ENCODE data around the gene SPOCK2. TPM values are rescaled to one million over a fixed set of nuclear protein-coding genes. Genes with fewer than 3 reads are reported as not detected.
"Not testable (repeated sequence)": the region's sequence is repeated elsewhere in the genome, so short reads cannot be mapped to it uniquely, and the experiment has no call there.

The SPOCK2 gene
- total RNA-seq = 100 to 1,000 TPM in 1 of 2 experiments, 10 to 100 TPM in 1; 51.9 to 127 TPM

DNA sequence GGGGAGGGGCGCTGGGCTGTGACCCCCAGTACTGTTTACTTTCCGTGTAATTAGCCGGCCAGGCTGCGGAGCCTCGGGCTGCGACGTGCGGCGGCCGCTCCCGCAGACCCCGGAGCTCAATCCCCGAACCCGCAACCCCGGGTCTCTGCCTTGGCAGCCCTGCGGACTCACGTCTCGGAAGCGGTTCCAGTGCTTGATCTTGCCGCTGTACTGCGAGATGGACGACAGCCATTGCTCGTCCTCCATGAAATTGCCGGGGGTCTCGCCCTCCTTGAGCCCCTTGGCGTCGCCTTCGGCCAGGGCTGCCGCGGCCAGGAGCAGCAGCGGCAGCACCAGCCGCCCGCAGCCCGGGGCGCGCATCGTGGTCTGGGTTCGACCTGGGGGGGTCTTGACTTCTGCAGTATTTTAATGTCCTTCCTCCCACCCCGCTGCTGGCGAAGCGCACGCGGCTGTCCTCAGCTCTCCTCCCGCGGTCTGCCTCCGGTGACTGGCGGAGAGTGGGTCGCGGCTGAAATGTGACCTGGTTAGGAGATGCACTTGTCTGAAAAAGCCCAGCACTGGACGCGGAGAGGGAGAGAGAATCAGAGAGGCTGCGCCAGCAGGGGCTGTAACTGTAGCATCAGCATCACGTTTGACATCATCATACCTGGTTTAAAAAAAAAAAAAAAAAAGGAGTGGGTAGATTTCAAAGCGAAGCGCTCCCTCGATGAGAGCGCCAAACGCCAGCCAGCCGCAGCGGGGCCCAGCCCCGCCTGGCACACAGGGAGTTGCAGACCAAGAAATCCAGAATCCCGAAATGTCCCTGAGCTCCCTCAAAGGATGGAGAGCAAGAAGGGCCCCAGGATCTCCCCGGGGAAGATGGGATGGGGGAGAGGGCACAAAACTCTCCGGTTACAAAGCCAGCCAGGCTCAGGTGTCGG, at the start of gene SPOCK2:
TSS of gene SPOCK2 (minus strand) at position 583 of the 920 bp plus-strand sequence. CDS start at position 360, 223 bp downstream.
- peak within 1 kb of the TSS; percentile 94 for H3K4me3 Mint-ChIP-seq
- H3K27me3 Mint-ChIP-seq = no peaks in the 10 kb centered on the region
- CTCF ChIA-PET = interaction anchor here (0.7 to 4.9 kb wide), 16 partner anchors 8 to 267 kb away, joined by 3 to 25 read pairs (median 4); partner anchors contain the start of gene DNAJB12
- peaks cover 20% of the 10 kb centered on the region for H3K36me3 Mint-ChIP-seq
- H3K4me1 Mint-ChIP-seq = peaks cover 57% of the 10 kb centered on the region
- DNase-seq (peak; percentile 76), ATAC-seq (peak; percentile 60)
- peak within 1 kb of the TSS; percentile 98 for H3K27ac Mint-ChIP-seq
- no peaks in the 10 kb centered on the region for H3K9me3 Mint-ChIP-seq (ENCODE audit: low read depth)

DNA sequence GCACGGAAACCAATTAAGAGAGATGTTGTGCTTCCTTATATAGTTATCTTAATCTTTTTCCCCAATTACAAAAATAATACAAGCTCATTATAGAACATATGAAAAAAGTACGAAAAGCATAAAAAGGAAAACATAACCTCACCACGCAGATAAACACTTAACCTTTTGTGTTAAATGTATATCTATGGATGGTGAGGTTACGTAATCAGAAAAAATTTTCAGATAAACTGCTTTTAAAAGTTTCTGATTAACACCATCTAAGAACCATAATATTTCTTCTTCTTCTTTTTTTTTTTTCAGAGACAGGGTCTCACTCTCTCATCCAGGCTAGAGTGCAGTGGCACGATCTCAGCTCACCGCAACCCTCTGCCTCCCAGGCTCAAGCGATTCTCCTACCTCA, 49.2 kb upstream of the SPOCK2 start:
- DNase-seq (no peak), ATAC-seq (no peak)
- no peak overlapping the region for H3K4me3 Mint-ChIP-seq
- H3K4me1 Mint-ChIP-seq = peaks cover 31% of the 10 kb centered on the region
- no peaks in the 10 kb centered on the region for H3K27me3 Mint-ChIP-seq
- H3K9me3 Mint-ChIP-seq (ENCODE audit: low read depth) = no peaks in the 10 kb centered on the region
- CTCF ChIA-PET = interaction anchor here (0.7 to 1.0 kb wide), 2 partner anchors 27 to 140 kb away, joined by 3 read pairs; no protein-coding TSS in a partner anchor
- no peak overlapping the region for H3K27ac Mint-ChIP-seq
- peaks cover 17% of the 10 kb centered on the region for H3K36me3 Mint-ChIP-seq

GRCh38 chr10:72136225-72136624, 47.9 kb upstream of the SPOCK2 start:
- H3K9me3 Mint-ChIP-seq (ENCODE audit: low read depth); H3K27me3 Mint-ChIP-seq; DNase-seq; ATAC-seq; H3K4me3 Mint-ChIP-seq; H3K27ac Mint-ChIP-seq: not testable (repeated sequence)
- CTCF ChIA-PET = interaction anchor here (1.0 to 1.4 kb wide), 4 partner anchors 12 to 47 kb away, joined by 3 to 4 read pairs (median 3); no protein-coding TSS in a partner anchor
- Mint-ChIP-seq H3K4me1 (peaks cover 36% of the 10 kb centered on the region), H3K36me3 (peaks cover 19% of the 10 kb centered on the region)

DNA sequence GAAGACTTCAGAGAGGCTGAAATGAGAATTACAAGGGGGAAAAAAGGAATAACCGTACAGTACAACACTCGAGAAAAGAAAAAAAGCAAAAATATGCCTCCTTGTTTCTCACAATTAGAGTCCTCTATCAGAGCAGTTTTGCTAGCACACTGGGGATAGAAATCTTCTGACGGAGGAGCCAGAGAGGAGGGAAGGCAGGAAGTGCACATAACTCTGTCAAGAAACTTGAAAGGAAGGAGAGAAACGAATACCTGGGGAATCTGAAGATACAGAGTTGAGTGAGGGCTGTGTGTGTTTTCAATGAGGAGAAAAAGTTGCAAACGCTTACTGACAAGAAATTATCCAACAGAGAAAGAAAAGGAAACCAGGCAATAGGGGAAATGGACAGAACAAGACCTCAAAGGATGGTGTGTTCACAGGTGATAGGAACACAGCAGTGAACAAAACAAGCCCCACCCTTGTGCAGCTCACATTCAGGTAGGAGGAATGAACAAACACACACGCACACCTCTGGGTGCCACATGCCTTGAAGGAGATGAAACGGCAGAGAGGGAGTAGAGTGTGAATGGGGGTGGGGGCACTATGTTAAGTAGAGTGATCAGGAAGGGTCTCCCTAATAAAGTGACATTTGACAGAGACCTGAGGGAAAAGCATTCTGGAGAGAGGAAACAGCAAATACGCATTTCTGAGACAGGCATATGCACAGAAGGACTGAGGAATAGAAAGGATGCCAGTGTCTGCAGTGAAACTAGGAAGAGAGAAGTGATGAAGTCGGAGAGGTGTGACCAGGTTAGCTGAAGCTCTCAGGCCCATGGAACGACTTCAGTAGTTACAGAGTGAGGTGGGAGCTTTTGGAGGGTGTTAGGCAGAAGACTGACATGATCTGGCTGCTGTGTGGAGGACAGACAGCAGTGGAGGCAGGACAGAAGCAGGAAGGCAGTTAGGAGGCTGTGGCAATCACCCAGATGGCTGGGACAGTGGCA, 46.7 kb upstream of the SPOCK2 start:
- peaks cover 19% of the 10 kb centered on the region for H3K36me3 Mint-ChIP-seq
- no peak overlapping the region for H3K4me3 Mint-ChIP-seq
- H3K4me1 Mint-ChIP-seq = peaks cover 35% of the 10 kb centered on the region
- no peaks in the 10 kb centered on the region for H3K27me3 Mint-ChIP-seq
- DNase-seq (no peak), ATAC-seq (no peak)
- no peaks in the 10 kb centered on the region for H3K9me3 Mint-ChIP-seq (ENCODE audit: low read depth)
- CTCF ChIA-PET = interaction anchor here (1.4 to 5.3 kb wide), 2 partner anchors 13 to 201 kb away, joined by 4 to 59 read pairs; no protein-coding TSS in a partner anchor
- H3K27ac Mint-ChIP-seq = peak overlapping the region; percentile 26

GRCh38 chr10:72133517-72133916, 45.2 kb upstream of the SPOCK2 start:
- Mint-ChIP-seq H3K27ac (peak overlapping the region; percentile 40), H3K27me3 (no peaks in the 10 kb centered on the region), H3K9me3 (ENCODE audit: low read depth) (no peaks in the 10 kb centered on the region), H3K4me1 (peaks cover 37% of the 10 kb centered on the region), H3K4me3 (no peak overlapping the region), H3K36me3 (peaks cover 21% of the 10 kb centered on the region)
- CTCF ChIA-PET = interaction anchor here (0.6 to 5.3 kb wide), 7 partner anchors 17 to 203 kb away, joined by 3 to 59 read pairs (median 4); partner anchors contain the start of gene DDIT4
- DNase-seq = no peak
- ATAC-seq = peak; percentile 30

DNA sequence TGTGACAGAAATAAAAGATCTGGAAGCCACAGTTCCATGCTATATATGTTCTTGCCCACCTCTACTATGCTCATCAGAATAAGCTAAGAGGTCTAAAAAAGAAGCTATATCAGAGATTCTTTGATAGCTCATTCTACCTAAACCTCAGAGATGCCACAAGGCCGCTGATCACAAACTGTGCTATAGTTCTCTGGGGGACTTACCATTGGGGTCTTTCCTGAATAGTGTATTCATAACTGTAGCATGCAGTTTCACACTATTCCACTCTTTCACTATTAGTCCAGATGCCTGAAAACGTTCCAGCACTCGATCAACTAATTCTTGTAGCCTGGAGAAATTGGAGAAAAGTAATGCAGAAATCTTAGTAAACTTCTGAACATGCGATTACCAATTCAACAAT, 44.5 kb upstream of the SPOCK2 start:
- Mint-ChIP-seq H3K27ac (peak overlapping the region; percentile 40), H3K9me3 (ENCODE audit: low read depth) (no peaks in the 10 kb centered on the region), H3K27me3 (no peaks in the 10 kb centered on the region), H3K36me3 (peaks cover 24% of the 10 kb centered on the region), H3K4me3 (no peak overlapping the region), H3K4me1 (peaks cover 37% of the 10 kb centered on the region)
- no peak for DNase-seq
- ATAC-seq = no peak
- CTCF ChIA-PET = interaction anchor here (1.0 to 5.3 kb wide), 14 partner anchors 10 to 212 kb away, joined by 3 to 59 read pairs (median 4); partner anchors contain the start of gene DDIT4

GRCh38 chr10:72127571-72127970, 39.2 kb upstream of the SPOCK2 start:
- Mint-ChIP-seq H3K27ac (no peak overlapping the region), H3K9me3 (ENCODE audit: low read depth) (no peaks in the 10 kb centered on the region), H3K4me1 (peaks cover 15% of the 10 kb centered on the region), H3K4me3 (no peak overlapping the region), H3K36me3 (peaks cover 12% of the 10 kb centered on the region), H3K27me3 (no peaks in the 10 kb centered on the region)
- CTCF ChIA-PET = interaction anchor here (0.6 to 5.0 kb wide), 9 partner anchors 12 to 816 kb away, joined by 3 to 57 read pairs (median 8); partner anchors contain the start of gene SPOCK2
- DNase-seq (no peak), ATAC-seq (no peak)

DNA sequence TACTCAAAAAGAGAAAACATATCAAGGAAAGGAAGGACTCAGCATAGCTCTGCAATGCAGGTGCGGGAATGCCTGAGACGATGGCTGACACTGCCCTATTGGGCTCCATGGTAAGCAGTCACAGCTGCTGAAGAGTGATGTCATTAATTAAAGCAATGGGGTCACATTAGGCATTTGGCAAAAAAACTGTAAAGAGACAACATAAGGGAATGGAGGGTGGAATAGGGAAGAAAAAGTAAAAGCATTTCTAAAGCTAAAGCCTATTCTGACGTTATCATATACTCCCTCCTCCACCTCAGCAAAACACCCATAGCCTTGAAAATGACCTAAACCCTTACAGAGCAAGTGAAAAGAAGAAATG, 38.5 kb upstream of the SPOCK2 start:
- Mint-ChIP-seq H3K36me3 (peaks cover 13% of the 10 kb centered on the region), H3K9me3 (ENCODE audit: low read depth) (no peaks in the 10 kb centered on the region), H3K27ac (peak overlapping the region; percentile 2), H3K4me1 (peaks cover 16% of the 10 kb centered on the region), H3K27me3 (no peaks in the 10 kb centered on the region), H3K4me3 (no peak overlapping the region)
- ATAC-seq (no peak), DNase-seq (no peak)
- CTCF ChIA-PET = interaction anchor here (0.6 to 5.0 kb wide), 19 partner anchors 11 to 815 kb away, joined by 3 to 57 read pairs (median 7); partner anchors contain the start of genes DDIT4, DNAJB12 and SPOCK2

GRCh38 chr10:72126184-72126871, 38.0 kb upstream of the SPOCK2 start:
- H3K4me3 Mint-ChIP-seq = no peak overlapping the region
- CTCF ChIA-PET = interaction anchor here (0.6 to 5.0 kb wide), 28 partner anchors 10 to 724 kb away, joined by 3 to 57 read pairs (median 5); partner anchors contain the start of genes ANAPC16, ASCC1, DDIT4 and DNAJB12
- H3K9me3 Mint-ChIP-seq (ENCODE audit: low read depth) = no peaks in the 10 kb centered on the region
- no peaks in the 10 kb centered on the region for H3K27me3 Mint-ChIP-seq
- H3K4me1 Mint-ChIP-seq = peaks cover 20% of the 10 kb centered on the region
- H3K36me3 Mint-ChIP-seq = peaks cover 17% of the 10 kb centered on the region
- ATAC-seq = no peak
- DNase-seq = no peak
- no peak overlapping the region for H3K27ac Mint-ChIP-seq

DNA sequence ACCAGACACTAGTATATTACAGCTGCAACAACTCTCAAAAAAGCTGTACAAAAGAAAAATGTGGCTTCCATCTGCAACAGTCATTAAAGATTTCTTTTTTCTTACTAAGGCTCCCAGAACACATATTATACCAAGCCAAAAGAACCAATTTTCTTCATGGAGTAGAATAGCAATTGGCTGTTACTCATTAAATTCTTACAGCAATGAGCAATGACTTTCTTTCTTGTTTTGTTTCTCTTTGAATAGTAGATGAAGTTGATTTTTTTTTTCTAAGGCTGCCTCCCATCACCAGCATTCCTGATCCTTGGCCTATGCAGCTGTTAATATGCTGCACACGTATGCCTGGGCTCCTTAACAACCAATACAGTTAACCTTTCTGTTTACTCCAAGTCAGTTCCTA, 36.6 kb upstream of the SPOCK2 start:
- Mint-ChIP-seq H3K9me3 (ENCODE audit: low read depth) (no peaks in the 10 kb centered on the region), H3K27me3 (no peaks in the 10 kb centered on the region), H3K4me1 (peaks cover 18% of the 10 kb centered on the region), H3K27ac (no peak overlapping the region), H3K4me3 (no peak overlapping the region), H3K36me3 (peaks cover 21% of the 10 kb centered on the region)
- CTCF ChIA-PET = interaction anchor here (0.6 to 5.0 kb wide), 12 partner anchors 9 to 1303 kb away, joined by 3 to 57 read pairs (median 6); partner anchors contain the start of gene SPOCK2
- no peak for DNase-seq
- ATAC-seq = no peak

GRCh38 chr10:72124381-72124780, 36.0 kb upstream of the SPOCK2 start:
- H3K9me3 Mint-ChIP-seq (ENCODE audit: low read depth) = no peaks in the 10 kb centered on the region
- H3K27ac Mint-ChIP-seq = no peak overlapping the region

GRCh38 chr10:72123616-72124015, 35.3 kb upstream of the SPOCK2 start:
- H3K36me3 Mint-ChIP-seq = peaks cover 27% of the 10 kb centered on the region
- DNase-seq (no peak), ATAC-seq (no peak)
- H3K27ac Mint-ChIP-seq = no peak overlapping the region
- no peak overlapping the region for H3K4me3 Mint-ChIP-seq
- H3K27me3 Mint-ChIP-seq = no peaks in the 10 kb centered on the region
- peaks cover 17% of the 10 kb centered on the region for H3K4me1 Mint-ChIP-seq
- no peaks in the 10 kb centered on the region for H3K9me3 Mint-ChIP-seq (ENCODE audit: low read depth)
- CTCF ChIA-PET = interaction anchor here (1.4 to 5.0 kb wide), 4 partner anchors 8 to 213 kb away, joined by 3 to 57 read pairs (median 6); no protein-coding TSS in a partner anchor

More at GRCh38 chr10:72124381-72124780, 36.0 kb upstream of the SPOCK2 start:
- Mint-ChIP-seq H3K4me3 (no peak overlapping the region), H3K4me1 (peaks cover 17% of the 10 kb centered on the region), H3K27me3 (no peaks in the 10 kb centered on the region), H3K36me3 (peaks cover 24% of the 10 kb centered on the region)
- CTCF ChIA-PET = interaction anchor here (0.6 to 5.0 kb wide), 8 partner anchors 9 to 1304 kb away, joined by 3 to 57 read pairs (median 6); no protein-coding TSS in a partner anchor
- DNase-seq (no peak), ATAC-seq (no peak)
